NOMO-1 treated with dmso at 0.1 percent for 144 hours (cell line): Measurements from ENCODE around the gene TRIM14.
"Not testable (repeated sequence)": the region's sequence is repeated elsewhere in the genome, so short reads cannot be mapped to it uniquely, and the experiment has no call there.

Source experiments
- DNase-seq: peaks from one replicate; lab custom pipeline; 2025; ENCODE audit not compliant: unreplicated experiment; lab: John Stamatoyannopoulos, UW

TRIM14 gene

DNA sequence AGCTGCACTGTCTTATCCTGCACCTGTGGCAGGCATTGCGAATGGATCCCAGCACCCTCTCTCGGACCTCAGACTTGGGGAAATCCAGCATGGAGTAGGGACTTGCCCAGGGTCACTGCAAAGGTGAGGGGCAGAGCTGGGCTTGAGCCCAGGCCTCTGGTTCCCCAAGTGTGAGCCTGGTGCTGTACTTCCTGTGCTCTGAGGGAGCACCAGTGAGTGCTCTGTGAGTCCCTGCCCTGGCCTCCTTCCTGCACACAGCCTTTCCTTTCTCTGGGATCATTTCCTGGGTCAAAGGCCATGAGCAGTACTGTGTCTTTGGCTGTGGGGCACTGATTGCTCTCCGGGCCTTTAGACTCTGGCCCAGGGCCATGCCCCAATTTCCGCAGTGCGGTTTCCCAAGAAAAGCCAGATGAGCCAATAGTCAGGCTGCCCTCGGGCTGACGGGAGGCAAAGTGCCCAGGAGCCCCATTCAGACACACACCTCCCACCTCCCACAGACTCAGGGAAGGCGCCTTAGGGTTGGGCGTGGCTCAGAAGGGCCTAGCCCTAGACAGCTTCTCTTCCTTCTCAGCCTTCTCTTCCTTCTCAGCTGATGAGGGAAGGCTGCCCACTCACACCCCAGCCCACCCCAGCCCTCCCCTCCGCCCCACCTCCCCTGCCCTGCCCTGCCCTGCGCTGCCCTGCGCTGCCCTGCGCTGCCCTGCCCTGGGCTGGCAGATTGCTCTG is 23.3 kb upstream of the TRIM14 start:
- DNase-seq = no peak

DNA sequence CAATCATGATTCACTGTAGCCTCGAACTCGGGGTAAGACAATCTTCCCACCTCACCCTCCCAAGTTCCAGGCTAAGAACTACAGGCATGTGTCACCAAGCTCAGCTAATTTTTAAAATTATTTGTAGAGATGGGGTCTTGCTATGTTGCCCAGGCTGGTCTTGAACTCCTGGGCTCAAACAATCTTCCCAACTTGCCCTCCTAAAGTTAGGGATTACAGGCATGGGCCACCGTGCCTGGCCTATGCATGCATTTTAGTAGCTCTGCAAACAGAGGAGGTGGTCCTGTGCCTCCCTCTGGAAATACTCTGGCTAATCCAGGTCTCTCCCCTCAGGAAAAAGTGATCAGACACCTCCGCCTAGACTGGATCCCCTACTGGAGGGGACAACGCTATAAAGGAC is 21.5 kb upstream of the TRIM14 start:
- no peak for DNase-seq

DNA sequence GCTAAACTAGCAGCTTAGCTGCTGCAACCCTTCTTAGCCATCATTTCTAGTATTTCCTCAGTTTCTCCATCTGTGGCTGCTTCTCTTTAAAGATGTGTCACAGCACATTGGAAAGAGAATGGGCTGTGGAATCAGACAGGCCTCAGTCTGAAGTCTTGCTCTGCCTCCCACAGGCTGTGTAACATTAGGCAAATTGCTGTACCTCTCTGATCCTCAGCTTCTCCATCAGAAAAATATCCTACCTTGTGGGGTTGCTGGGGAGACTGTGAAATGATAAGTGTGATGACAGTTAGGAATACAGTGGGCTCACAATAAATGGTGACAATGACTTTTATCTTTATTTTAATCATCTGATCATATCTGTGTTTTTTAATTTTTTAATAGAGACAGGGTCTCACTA is 17.5 kb upstream of the TRIM14 start:
- no peak for DNase-seq

DNA sequence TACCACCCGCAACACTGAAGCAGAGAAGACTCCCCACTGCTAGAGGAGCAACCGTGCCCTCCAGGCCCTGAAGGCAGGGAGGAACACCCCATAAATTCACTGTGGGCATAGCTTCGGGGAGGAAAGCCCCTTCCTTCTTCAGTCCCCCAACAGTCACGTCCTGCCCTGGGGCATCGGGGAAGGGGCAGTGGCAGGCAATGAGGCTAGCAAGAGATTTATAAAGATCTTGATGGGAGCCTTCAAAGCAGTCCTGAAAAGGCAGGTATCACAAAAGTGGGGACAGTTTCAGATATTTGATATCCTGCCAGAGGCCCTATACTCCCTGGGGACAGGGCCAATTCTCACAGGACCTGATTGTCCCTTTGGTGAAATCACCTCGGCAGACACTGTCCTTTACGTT is 16.9 kb upstream of the TRIM14 start:
- DNase-seq = no peak

DNA sequence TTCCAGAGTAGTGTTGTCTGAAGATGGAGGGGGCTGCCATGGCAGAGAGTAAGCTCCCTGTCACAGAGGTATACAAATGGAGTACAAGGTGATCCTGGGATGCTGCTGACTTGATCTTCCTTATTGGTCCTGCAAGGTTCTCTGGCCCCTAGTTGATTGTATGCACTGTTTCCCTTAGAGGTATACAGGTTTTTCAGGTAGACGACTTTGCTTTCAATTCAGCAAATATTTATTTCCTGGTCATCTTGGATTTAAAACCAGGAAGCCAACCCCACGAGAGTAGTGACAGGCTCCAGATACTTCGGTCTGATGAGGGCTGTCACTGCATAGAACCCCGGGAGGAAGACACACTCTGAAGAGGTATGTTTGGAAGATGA is 16.5 kb upstream of the TRIM14 start:
- DNase-seq = no peak

DNA sequence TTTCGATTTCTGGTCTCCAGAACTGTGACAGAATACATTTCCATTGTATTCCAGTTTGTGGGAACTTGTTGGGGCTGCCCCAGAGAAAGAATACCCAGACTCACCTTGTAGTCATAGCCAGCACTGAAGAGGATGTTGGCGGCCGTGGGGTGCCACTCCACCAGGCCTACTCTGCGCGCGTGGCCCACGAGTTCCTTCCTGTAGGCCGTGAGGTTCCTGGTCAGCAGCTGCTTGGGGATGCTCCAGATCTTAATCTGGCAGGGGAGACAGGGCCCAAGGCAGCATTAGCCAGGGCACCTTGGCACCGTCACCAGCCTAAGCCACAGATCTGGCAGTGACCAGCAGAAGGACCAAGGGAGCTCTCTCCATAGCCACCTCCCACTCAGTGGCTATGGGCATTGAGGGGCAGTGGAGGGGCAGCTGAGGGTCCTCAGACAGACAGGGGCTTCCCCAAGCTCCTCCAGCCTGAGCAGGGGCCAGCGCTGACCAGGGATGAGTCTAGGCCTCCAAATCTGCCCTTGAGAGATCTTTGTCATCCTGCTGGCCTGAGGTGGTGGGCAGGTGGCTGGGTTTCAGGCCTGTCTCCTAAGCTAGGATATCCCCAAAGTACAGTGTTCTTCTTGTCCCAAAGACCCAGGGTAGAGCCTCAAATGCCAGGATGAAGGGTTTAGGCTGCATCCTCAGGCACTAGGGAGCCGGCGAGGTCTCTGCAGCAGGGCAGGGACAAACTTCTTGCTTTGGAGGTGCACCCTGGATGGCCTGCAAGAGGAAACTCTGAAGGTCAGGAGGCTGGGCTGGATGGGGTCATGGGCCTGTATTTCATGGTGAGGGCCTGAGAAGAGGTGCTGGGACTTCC is 15.9 kb upstream of the TRIM14 start:
- DNase-seq = no peak

DNA sequence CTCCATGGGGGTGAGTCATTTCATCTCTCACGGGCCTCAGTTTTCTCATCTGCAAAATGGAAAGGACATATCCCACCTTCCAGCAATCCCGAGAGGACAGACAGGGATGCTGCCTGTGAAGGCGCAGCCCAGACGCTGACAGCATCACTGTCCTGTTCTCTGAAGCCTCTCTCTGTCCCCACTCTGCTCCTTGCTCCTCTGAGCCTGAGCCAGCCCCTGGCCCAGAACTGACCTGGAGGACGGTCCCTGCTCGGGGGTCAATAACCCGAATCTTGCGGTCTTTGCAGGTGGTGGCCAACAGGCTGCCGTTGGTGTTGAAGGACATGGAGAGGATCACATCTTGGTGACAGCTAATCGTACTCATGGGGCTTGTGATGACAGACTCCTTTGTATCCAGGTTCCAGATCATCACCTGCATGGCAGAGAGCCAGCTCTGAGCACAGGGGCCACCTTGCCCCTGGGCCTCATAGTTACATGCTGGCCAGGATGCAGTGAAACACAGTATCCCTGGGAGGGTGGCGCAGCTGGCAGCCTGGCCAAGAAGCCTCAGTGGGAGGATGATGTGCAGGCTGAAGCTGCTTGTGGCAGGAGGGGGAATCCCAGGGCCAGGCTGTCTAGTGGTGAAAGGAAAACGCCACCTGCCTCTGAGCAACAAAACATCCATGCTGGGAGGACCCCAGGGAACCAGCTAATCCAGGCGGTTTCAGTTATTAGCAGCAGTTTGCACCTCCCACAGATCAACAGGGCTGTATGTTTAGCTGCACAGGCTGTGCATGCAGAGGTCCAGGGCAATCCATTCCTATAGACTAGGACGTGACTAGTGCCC is 14.0 kb upstream of the TRIM14 start:
- no peak for DNase-seq

DNA sequence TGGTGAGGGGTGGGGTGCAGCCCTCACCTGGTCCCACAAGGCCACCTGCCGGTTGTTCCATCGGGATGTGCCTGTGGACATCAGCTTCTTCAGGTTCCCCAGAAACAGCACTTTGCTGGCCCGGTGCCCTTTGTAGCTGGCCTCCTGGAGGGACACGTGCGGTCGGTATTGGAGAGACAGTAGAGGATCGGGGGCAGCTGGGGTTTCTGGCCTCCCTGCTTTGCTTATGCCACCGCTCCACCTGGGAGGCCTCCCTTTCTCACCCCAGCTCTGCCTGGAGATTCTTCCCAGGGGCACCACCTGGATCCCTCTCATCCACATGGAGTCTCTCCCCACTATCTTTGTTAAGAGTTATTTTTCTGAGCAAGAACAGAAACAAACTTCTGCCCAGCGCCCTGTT is 13.1 kb upstream of the TRIM14 start:
- no peak for DNase-seq

DNA sequence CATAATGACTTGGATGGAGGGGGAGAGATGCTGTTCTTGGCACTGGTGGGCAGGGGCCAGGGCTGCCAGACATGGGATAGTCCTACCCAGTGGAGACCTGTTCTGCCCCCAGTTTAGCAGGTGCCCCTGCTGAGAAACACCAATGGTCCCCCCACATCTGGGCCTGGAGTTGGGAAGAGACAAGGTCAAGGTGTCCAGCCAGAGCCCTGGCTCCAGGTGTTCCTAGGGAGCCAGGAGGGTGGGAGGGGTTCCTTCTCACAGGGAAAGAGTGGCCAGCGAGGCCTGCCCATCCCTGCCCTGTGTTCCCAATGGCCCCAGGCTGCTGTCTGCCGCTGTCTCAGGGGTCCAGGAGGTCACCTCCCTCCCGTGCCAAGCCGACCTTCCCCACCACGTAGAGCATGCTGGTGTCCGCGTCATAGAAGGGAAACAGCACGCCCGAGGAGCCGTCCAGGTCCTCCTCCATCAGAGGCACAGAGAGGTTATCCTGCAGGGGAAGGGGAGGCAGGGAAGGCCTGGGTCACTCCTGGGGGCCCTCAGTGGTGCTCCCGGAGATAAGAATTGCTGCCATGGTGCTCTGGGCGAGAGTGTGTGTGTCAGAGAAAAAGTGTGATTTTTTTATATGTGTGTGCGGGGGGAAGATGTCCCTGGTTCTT is 11.7 kb upstream of the TRIM14 start:
- no peak for DNase-seq

DNA sequence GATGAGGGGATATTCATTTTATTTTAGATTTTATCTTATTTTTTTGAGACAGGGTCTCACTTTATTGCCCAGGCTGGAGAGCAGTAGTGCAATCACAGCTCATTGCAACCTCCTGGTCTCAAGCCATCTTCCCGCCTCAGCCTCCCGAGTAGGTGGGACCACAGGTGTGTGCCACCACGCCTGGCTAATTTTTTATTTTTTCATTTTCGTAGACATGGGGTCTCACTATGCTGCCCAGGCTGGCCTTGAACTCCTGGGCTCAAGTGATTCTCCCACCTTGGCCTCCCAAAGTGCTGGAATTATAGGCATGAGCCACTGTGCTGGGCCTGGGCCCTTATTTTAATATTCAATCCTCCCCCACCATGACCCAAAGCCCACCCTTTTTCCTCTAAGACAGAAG is 11.0 kb upstream of the TRIM14 start:
- not testable (repeated sequence) for DNase-seq

DNA sequence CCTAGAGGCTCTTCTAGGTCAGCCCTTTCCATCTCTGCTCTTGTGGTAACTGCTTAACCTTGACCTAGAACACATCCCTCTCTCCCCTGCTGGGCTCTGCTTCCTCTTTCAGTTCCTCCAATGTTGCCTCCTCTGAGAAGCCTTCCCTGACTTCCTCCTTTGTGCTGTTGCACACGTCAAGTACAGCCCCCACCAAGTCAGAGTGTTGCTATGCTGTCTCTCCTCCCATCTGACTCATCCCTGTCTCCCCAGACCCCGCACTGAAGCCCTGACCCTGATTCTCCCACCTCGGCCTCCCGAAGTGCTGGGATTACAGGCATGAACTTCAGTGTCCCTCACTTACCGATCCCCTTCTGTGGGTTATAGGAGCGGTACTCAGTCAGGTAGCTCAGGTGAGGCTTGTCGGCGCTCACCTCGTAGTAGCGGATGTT is 10.4 kb upstream of the TRIM14 start:
- DNase-seq = peak; percentile 92

DNA sequence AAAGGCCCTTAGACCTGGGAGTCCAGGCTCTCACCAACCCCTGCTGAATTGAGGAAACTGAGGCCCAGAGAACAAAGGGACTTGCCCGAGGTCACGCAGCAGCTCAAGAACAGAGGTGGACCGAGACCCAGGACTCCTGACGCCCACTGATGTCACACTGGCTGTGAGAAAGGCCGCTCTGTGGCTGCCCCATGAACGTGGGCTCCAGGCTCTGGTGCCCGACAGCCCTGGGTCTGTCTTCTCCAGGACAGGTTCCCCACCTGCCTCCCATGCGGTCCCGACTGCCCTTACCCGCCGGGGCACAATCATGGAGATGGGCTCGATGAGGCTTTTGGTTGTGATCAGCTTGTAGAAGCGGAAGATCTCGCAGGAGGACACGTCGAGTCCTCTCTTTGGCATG is 9.3 kb upstream of the TRIM14 start:
- no peak for DNase-seq

DNA sequence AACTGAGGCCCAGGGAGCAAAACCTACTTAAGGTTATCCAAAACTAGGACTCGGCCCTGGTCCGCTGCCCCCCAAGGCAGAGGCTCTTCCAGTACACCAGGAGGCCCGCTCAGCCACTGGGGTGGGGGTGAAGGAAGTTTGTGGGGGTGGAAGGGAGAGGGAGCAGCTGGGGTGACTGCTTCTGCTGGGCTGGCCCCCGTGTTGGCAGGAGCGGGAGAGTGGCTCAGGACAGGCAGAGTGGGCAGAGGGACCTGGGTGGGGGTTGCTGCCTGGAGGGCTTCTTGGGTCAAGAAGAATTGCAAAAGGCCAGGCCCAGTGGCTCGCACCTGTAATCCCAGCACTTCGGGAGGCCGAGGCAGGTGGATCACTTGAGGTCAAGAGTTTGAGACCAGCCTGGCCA is 8.2 kb upstream of the TRIM14 start:
- no peak for DNase-seq

DNA sequence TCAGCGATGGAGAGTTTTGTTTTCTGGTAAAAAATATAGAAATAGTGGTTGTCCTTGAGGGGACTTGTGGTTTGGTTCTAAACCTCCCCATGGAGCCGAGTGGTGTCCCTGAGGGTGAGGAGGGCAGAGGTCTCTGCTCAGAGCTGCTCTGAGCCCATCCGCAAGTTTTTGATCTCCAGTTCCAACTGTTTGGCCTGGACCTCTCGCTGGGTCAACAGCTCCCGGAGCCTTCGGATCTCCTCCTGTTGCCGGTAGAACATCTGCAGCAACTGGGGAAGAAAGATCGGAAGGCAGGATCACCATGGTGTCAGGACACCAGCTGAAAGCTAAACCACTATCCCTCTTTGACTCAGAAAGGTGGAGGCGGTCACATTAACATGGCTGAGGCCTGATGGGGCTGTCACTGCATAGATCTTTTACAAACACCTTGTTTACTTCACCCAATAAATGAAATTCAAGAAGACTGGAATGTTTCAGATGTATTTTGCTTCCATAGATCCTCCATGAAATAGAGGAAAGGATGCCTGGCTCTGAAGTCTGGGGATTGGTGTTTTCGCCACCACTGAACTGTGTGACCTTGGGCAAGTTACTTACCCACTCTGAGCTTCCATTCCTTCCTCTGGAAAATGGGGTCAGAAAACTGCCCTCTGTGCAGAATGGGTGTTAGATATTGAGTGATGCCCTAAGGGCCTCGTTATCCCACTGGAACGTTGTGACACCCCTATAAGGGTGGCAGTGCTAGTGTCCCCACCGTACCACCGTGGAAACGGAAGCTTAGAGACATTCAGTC is 5.8 kb upstream of the TRIM14 start:
- DNase-seq = no peak

DNA sequence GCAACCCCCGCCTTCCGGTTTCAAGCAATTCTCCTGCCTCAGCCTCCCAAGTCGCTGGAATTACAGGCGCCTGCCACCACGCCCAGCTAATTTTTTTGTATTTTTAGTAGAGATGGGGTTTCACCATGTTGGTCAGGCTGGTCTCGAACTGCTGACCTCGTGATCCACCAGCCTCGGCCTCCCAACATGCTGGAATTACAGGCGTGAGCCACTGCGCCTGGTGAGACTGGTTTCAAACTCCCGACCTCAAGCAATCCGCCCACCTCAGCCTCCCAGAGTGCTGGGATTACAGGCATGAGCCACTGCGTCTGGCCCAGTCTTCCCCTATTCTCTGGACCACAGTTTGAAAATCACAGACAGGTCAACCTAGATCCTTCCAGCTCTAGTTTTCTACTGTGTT is 5.1 kb upstream of the TRIM14 start:
- DNase-seq = not testable (repeated sequence)

DNA sequence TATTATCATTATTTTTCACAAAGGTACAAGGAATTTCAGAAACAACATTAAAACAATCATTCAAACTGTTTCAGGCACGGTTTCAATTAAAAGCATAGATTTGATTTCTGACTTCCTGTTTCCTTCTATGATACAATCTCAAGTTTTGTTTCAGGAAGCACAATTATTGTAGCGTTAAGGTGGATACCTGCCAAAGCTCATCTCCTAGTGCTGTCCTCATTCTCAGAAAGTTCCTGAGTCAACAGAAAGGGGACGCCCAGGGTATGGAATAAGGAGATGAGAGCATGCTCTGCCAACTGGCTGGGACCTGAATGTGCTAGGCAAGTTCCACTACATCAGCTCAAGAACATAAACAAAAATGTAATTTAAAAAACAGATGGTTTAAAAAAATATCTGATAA is 2.0 kb upstream of the TRIM14 start:
- no peak for DNase-seq

DNA sequence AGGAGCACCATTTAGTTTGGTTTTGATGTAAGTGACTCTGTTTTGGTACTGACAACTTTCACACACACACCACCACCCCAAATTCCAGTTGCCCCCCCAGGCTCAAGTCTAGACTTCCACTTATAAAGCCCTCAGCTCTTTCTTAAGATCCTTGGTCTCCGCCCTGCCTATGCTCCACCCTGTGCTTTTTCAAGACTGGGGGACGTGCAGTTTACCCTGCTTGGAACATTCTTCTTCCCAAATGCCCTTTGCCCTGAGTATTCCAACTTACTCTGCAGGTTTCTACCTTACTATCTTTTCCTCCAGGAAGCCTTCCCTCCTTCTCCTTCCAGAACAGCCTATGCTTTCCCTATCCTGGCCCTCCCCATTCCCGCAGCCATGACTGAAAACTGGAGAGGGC is 1.5 kb upstream of the TRIM14 start:
- no peak for DNase-seq

DNA sequence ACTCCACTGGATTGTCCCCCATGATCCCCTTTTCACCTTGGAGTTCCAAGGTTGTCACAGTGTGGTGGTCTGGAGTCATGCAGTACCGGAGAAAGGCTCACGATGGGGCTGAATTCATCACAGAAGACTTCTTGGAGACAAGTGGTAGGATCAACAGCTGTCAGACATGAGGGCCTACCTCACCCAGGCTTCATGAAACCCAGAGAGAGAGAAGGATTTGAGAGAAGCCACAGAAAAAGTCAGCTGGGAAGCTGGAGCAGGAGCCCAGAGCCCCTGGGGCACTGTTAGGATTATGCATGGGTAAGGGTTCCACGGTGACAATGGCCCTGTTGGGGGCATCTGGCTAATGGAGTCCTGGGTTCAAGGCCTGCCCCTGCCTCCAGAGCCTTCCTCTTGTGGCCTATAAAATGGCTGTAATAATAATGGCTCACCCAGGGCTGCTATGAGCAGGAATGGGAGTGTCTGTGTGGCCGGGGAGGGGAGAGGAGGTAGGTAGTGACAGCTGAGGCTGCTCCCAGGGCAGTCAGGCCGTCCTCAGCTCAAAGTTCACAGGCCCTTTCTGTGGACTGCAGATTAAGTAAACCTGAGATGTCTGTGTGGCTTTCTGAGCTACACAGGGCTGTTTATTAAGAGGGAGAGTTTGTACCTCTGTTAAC is 910 bp downstream of the TRIM14 start:
- peak; percentile 47 for DNase-seq

DNA sequence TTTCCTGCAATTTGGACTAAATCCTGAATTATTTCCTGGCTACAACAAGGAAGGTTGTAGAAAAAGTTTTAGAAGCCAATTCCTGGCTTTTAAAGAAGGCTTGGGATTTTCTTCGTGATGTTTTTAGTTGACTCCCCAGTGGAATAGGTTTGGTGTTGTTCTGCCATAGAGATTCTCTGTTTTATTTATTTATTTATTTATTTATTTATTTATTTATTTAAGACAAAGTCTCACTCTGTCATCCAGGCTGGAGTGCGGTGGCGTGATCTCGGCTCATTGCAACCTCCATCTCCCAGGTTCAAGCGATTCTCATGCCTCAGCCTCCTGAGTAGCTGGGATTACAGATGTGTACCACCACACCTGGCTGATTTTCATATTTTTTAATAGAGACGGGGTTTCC is 1.9 kb downstream of the TRIM14 start:
- not testable (repeated sequence) for DNase-seq

DNA sequence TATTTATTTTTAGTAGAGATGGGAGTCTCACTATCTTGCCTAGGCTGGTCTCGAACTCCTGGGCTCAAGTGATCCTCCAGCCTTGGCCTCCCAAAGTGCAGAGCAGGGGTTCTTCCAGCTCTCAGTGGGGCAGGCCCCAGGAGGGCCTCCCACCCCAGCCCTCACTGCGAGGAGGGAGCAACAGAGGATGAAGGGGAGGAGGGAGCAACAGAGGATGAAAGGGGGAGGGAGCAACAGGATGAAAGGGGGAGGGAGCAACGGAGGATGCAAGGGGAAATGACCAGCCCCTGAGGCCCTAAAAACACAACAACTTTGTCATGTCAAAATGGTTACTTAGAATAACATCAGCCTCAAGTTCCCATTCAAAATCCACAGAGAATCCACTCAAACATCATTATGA is 10.0 kb downstream of the TRIM14 start:
- no peak for DNase-seq
